ENCODE data around the gene ZNF385B.

DNA sequence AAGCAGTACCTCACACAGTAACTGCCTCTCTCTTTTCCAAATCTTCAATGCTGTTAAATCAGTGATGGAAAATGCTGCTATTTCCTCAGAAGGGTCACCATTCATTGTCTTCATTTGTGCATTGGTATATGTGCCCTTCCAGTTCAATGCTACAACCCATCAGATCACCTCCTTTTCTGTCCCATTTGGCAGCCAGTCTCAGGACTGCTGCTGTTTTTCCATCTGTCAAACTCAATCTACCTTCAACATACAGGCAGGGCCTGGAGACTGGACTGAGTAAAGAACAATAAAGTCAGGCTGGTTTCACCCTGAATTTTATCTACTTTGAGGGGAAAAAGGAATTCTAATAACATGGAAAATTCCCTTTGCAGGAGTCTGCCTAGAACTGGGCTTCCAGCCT, 17.9 kb downstream of the ZNF385B start:
- TF ChIP-seq JUND (IDR thresholded peaks at IDR 0.05) (no peak), ELF1 (IDR thresholded peaks at IDR 0.05; ENCODE audit: borderline replicate concordance, low read depth) (no peak), CEBPB (IDR thresholded peaks at IDR 0.05; ENCODE audit: low read depth) (no peak), POLR2A (IDR thresholded peaks at IDR 0.05; ENCODE audit: borderline replicate concordance, extremely low read depth, insufficient read depth, insufficient read length) (no peak), EZH2 (IDR thresholded peaks at IDR 0.05) (no peak), POLR2AphosphoS5 (IDR thresholded peaks at IDR 0.05; ENCODE audit: low read depth, low read length) (no peak), FOSL1 (IDR thresholded peaks at IDR 0.05; ENCODE audit: low read depth) (no peak), YY1 (IDR thresholded peaks at IDR 0.05; ENCODE audit: extremely low read depth, insufficient replicate concordance, low read depth, low read length) (no peak)
- TF ChIP-seq, protein P1, sequence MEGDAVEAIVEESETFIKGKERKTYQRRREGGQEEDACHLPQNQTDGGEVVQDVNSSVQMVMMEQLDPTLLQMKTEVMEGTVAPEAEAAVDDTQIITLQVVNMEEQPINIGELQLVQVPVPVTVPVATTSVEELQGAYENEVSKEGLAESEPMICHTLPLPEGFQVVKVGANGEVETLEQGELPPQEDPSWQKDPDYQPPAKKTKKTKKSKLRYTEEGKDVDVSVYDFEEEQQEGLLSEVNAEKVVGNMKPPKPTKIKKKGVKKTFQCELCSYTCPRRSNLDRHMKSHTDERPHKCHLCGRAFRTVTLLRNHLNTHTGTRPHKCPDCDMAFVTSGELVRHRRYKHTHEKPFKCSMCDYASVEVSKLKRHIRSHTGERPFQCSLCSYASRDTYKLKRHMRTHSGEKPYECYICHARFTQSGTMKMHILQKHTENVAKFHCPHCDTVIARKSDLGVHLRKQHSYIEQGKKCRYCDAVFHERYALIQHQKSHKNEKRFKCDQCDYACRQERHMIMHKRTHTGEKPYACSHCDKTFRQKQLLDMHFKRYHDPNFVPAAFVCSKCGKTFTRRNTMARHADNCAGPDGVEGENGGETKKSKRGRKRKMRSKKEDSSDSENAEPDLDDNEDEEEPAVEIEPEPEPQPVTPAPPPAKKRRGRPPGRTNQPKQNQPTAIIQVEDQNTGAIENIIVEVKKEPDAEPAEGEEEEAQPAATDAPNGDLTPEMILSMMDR (IDR thresholded peaks at IDR 0.05 in 2 of 3, conservative IDR thresholded peaks at IDR 0.05 in 1 of 3; ENCODE audit: borderline replicate concordance in 1 of 3, insufficient read depth in 1 of 3, low read depth in 2 of 3, low read length in 2 of 3) = no peak
- TF ChIP-seq, protein P2, sequence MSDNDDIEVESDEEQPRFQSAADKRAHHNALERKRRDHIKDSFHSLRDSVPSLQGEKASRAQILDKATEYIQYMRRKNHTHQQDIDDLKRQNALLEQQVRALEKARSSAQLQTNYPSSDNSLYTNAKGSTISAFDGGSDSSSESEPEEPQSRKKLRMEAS (IDR thresholded peaks at IDR 0.05) = no peak
- TF ChIP-seq, protein P3, sequence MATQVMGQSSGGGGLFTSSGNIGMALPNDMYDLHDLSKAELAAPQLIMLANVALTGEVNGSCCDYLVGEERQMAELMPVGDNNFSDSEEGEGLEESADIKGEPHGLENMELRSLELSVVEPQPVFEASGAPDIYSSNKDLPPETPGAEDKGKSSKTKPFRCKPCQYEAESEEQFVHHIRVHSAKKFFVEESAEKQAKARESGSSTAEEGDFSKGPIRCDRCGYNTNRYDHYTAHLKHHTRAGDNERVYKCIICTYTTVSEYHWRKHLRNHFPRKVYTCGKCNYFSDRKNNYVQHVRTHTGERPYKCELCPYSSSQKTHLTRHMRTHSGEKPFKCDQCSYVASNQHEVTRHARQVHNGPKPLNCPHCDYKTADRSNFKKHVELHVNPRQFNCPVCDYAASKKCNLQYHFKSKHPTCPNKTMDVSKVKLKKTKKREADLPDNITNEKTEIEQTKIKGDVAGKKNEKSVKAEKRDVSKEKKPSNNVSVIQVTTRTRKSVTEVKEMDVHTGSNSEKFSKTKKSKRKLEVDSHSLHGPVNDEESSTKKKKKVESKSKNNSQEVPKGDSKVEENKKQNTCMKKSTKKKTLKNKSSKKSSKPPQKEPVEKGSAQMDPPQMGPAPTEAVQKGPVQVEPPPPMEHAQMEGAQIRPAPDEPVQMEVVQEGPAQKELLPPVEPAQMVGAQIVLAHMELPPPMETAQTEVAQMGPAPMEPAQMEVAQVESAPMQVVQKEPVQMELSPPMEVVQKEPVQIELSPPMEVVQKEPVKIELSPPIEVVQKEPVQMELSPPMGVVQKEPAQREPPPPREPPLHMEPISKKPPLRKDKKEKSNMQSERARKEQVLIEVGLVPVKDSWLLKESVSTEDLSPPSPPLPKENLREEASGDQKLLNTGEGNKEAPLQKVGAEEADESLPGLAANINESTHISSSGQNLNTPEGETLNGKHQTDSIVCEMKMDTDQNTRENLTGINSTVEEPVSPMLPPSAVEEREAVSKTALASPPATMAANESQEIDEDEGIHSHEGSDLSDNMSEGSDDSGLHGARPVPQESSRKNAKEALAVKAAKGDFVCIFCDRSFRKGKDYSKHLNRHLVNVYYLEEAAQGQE (IDR thresholded peaks at IDR 0.05; ENCODE audit: low read depth) = no peak

All from HCT116 (cell line).